GM23248 (cell line): ENCODE measurements around the gene STIM1.

Source experiments
- EZH2 ChIP-seq: fragments of 200-600 bp; sonication (generic); IDR thresholded peaks from 2 replicates; pipeline ENCODE4 v1.6.1; 2018; ENCODE audit warnings: antibody characterized with exemption, mild to moderate bottlenecking; ENCODE audit not compliant: insufficient read depth, poor library complexity, severe bottlenecking
- EZH2phosphoT487 ChIP-seq: fragments of 200-600 bp; sonication (generic); IDR thresholded peaks from 2 replicates; pipeline ENCODE4 v1.6.1; 2018; ENCODE audit warnings: antibody characterized with exemption, moderate library complexity, mild to moderate bottlenecking, low read depth; ENCODE audit not compliant: insufficient read depth

DNA sequence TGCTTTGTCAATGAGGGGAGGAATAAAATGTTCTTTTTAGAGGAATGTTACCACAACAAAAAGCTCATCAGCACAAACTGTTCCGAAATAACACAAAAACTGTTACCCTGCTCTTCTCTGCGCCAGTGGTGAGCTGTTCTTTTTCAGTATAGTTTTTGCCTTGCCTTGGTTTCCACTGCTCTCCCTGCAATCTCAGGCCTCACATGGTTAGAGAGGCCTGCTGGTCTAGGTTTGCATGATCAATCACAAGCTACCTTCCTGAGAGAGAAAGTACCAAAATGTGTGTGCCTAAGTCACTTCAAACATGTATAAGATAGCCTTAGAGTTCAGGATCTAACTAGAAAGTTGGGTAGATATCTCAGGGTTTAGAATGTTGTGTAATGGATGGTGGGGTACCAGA is 114.6 kb downstream of the STIM1 start:
- TF ChIP-seq EZH2 (no peak), EZH2phosphoT487 (no peak)
